HL-60 (cell line): ENCODE results near the gene WAC.

Source experiments
- CTCF ChIP-seq: IDR thresholded peaks from one replicate; pipeline ENCODE4 v1.5.1; 2011; ENCODE audit warnings: low read length, control low read depth, inconsistent platforms; ENCODE audit not compliant: insufficient read depth
- POLR2AphosphoS5 ChIP-seq: IDR thresholded peaks from 2 replicates; pipeline ENCODE4 v1.6.1; 2012; ENCODE audit warnings: low read depth

DNA sequence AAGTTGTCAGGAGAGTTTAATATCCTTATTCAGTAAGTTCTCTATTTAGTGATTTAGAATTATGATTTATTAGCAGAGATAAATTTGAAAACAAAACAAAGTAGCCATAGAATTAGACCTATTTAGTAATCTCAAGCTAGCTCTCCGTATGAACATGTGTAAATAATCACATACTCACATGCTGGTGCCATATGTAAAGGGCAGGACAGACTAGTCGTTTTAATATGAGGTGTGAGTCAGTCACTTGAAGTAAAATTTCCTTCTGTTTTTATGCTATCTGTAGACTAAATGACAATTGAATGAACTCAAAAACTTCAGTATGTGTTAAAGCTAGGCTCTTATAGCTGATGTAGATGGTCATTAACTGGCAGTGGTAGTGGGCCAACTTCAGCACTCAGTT lies 67.1 kb downstream of the WAC start:
- TF ChIP-seq CTCF (no peak), POLR2AphosphoS5 (no peak)
